Inflammatory macrophage treated with lipopolysaccharide for 4 hours (primary cell): ENCODE measurements around the gene PALD1.

ENCODE experiments used
- DNase-seq: peaks from one replicate; pipeline ENCODE4 v3.0.0-alpha.2; 2020

PALD1 gene

DNA sequence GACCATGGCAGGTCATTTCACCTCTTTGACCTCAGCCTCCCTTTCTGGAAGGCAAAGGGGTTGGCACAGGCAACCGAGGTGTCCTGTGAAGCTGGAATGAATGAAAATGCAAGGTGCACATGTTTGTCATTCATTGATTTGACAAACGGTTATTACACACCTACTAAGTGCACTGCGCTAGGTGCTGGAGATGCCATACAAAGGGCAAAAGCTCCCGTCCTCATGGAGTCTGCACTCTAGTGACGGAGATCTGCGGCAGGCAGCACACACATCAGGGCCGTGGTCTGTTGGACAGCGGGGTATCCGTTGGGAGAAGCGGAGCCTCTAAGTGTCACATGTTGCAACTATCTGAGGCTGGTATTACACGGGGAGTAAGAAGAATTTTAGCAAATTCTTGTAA lies 79.7 kb downstream of the PALD1 start:
- DNase-seq = no peak

- peak; percentile 45 for DNase-seq
Observed at GRCh38 chr10:70558871-70559810, 80.6 kb downstream of the PALD1 start.

DNA sequence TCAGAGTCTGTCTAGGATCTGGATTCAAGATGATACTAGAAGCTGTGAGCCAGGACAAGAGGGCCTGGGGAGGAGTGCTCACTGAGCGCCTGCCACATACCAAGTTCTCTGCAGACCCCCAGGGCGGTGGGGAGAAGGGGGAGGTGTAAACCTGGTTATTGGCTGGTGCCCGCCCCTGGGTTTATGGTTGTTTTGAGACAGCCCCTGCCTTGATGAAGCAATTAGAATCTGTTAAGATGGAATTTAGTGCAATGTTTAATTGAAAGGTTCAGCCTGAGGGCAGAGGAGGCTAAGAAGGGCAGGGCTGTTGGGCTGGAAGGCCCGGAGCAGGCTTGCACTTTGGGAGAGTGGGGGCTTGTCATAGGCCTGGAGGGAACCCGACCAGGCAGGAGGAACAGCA lies 81.3 kb downstream of the PALD1 start:
- DNase-seq = no peak

- no peak for DNase-seq
Observed at GRCh38 chr10:70560511-70560941, 82.0 kb downstream of the PALD1 start.

- peak; percentile 68 for DNase-seq
Observed at GRCh38 chr10:70561070-70561469, 82.5 kb downstream of the PALD1 start.

- DNase-seq = no peak
Observed at GRCh38 chr10:70561558-70561957, 83.0 kb downstream of the PALD1 start.

- DNase-seq = no peak
Observed at GRCh38 chr10:70562036-70562755, 83.6 kb downstream of the PALD1 start.

- no peak for DNase-seq
Observed at GRCh38 chr10:70563230-70563629, 84.7 kb downstream of the PALD1 start.

DNA sequence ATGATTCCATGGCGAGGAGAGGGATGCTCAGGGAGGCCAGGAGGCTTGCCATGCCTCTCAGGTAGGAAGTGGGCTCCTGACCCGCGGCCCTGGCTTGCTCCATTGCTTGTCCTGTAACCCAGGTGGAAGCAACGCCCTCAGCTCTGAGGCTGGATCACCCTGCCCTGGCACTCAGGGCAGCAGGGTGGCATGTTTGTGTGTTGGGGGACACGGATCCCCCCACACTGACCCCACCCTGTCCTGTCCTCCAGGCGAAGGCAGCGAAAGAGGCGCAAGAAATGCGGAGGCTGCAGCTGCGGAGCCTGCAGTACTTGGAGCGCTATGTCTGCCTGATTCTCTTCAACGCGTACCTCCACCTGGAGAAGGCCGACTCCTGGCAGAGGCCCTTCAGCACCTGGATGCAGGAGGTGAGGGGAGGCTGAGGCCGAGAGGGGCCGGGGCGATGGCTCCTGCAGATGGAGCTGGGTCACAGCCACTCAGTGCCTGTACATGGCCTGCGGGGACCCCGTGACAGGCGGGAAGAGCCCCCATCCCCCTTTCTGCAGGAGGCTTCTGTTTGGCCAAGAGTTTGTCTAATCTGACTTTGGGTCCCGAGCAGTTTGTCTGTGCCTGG lies 85.7 kb downstream of the PALD1 start:
- DNase-seq = no peak

DNA sequence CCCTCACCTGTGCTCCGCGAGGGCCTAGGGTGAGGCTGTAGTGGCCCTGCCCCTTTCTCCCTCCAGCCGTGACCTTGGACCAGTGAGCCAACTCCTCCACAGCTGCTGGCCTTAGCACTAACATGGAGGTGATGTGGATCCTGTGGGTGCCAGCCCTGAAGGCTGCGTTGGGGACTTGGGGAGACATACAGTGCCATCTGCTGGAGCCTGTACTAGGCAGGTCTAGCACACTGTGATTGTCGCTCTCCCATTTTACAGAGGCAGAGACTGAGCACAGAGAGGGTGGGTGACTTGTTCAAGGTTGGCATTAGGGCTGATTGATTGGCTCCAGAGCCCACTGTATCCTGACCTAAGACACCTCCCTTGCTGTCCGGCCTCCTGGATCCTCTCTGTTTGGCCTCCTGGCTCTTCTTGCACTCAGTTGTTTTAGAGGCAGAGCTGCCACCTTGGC lies 86.4 kb downstream of the PALD1 start:
- no peak for DNase-seq

- no peak for DNase-seq
Observed at GRCh38 chr10:70565556-70566514, 87.3 kb downstream of the PALD1 start.

DNA sequence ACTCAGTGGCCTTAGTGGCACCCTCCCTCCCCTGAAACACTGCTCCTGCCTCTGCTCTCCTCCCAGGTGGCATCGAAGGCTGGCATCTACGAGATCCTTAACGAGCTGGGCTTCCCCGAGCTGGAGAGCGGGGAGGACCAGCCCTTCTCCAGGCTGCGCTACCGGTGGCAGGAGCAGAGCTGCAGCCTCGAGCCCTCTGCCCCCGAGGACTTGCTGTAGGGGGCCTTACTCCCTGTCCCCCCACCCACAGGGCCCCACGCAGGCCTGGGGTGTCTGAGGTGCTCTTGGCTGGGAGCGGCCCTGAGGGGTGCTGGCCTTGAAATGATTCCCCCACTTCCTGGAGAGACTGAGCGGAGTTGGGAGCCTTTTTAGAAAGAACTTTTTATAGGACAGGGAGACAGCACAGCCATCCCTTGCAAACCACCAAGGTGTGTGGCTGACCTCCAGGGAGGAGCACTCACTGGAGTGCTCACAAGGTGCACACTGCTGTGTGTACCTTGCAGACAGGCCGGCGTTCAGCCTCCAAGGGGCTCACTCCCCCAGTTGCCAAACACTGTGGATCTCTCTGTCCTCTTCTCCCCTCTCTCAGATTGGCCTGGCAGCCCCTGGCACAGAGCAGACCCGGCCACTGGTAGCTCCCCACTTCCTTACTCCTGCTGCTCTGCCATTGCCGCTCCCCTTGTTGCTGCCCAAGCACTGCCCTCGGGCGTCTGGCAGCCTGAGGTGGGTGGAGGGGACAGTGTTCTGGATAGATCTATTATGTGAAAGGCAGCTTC lies 88.1 kb downstream of the PALD1 start:
- DNase-seq = no peak

- no peak for DNase-seq
Observed at GRCh38 chr10:70567603-70568002, 89.0 kb downstream of the PALD1 start.

DNA sequence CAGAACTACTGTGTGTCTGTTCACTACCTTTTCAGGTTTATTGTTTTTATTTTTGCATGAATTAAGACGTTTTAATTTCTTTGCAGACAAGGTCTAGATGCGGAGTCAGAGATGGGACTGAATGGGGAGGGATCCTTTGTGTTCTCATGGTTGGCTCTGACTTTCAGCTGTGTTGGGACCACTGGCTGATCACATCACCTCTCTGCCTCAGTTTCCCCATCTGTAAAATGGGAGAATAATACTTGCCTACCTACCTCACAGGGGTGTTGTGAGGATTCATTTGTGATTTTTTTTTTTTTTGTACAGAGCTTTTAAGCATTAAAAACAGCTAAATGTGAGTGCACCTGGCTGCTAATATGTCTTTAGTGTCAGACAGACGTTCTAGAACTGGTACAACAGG lies 89.5 kb downstream of the PALD1 start:
- DNase-seq = no peak

DNA sequence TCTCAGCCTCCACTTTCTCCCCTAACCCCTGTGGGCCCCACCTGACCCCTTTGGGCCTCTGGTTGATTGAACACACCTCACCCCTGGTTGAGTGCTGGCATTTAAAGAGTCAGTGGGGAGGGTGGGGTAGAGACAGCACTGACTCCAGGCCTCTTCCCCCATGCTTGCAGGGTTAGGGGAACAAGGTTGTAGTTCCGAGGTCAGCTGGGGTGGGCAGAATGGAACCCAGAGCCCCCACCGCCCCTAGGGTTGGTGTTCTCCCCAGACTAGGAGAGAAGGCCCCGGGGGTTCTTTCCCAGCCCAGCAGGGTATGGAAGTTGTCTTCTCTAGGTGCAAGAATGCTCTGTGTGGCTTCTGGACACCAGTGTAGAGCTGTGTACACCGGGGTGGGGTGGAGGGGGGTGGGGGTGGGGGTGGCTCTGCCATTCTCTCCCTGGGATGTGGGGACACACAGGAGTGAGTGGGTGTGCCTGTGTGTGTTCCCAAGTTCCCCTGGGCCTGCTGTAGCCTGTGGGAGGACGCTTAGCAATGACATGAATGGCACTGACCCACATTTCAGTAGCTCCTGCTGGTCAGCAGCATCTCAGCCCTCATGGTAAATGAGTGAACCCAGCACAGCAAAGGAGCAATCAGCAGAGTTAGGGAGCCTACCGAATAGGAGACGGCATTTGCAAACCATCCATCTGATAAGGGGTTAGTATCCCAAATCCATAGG lies 90.4 kb downstream of the PALD1 start:
- DNase-seq = no peak

GRCh38 chr10:70571236-70571635 lies 92.7 kb downstream of the PALD1 start:
- DNase-seq = no peak

- no peak for DNase-seq
Observed at GRCh38 chr10:70571636-70572439, 93.3 kb downstream of the PALD1 start.

DNA sequence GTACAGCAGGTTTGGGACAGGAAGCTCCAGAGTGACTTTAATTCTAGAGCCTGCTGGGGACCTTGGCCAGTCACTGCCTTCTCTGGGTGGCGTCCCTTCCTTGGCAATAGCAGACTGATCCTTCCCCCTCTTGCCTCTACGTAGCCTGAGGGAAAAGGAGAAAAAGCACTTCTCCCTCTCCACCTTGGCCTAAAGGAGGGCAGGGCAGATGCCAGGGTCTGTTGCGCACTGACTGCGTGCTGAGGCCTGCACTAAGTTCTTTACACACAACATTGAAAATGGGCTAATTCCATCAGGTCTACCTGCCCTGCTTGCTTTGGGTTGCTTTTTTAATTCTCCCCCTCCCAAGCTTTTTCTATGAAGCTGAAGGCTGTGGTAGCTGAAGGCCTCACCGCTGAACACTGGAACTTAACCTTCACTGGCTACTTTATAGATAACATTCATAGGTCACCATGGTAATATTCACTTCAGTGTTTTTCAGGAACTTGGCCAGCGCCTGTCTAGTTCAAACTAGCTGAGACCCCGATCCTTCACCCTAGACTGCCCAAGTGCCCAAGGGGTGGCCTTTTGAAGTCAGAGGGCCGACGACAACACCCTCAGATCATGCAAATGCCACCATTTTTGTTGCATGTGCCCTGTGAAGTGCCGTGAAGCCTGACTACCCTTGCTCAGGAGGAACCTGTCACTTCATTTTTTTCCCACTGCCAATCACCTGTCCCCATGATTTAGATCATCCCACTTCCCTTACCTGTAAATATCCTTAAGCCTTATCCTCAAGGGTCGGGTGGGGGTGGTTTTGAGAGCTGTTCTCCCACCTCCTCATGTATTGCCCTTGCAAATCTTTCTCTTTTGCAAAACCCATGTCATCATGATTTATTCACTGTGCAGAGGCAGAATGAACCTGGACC lies 95.3 kb downstream of the PALD1 start:
- no peak for DNase-seq

DNA sequence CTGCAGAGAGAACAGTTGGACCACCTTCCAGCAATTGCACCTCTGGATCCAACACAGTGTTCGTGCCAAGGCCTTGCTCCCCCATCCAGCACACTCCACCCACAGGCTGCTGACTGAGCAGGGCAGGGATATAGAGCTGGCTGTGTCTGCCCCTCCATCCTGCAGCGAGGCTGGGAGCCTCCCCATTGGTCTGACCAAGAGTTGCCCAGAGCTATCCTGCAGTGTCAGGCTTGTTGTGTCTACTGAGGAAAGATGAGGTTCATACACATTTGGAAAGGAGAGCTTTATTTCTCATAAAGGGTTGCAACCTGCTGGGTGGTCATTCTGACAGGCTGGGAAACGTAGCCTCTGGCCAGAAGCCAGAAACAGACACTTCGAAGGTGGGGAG lies 96.9 kb downstream of the PALD1 start:
- DNase-seq = no peak
